SJCRH30 (cell line): ENCODE data around the gene TMEM11. TPM values are rescaled to one million over a fixed set of nuclear protein-coding genes. Genes with fewer than 3 reads are reported as not detected.
"Not testable (repeated sequence)": the region's sequence is repeated elsewhere in the genome, so short reads cannot be mapped to it uniquely, and the experiment has no call there.

Experiments
- DNase-seq, 2 experiments: peaks; one replicate each; pipeline ENCODE4 v3.0.0-alpha.2; 2015 to 2020
- H3K27ac ChIP-seq: fragments of 250-450 bp; sonication (Bioruptor Pico); 2 replicates; pipeline ENCODE4 v1.5.1; 2020; ENCODE audit warnings: mild to moderate bottlenecking, moderate library complexity
- H3K27me3 ChIP-seq: fragments of 250-450 bp; sonication (Bioruptor Pico); 2 replicates; pipeline ENCODE4 v1.5.1; 2020; ENCODE audit warnings: mild to moderate bottlenecking, moderate library complexity
- H3K36me3 ChIP-seq: fragments of 250-450 bp; sonication (Bioruptor Pico); 2 replicates; pipeline ENCODE4 v1.5.1; 2020; ENCODE audit warnings: mild to moderate bottlenecking, moderate library complexity
- H3K4me1 ChIP-seq: fragments of 250-450 bp; sonication (Bioruptor Pico); 2 replicates; pipeline ENCODE4 v1.5.1; 2020; ENCODE audit warnings: mild to moderate bottlenecking, moderate library complexity
- H3K4me3 ChIP-seq: fragments of 250-450 bp; sonication (Bioruptor Pico); 2 replicates; pipeline ENCODE4 v1.5.1; 2020; ENCODE audit warnings: mild to moderate bottlenecking, moderate library complexity
- H3K9me3 ChIP-seq: fragments of 250-450 bp; sonication (Bioruptor Pico); replicated peaks from 2 replicates; pipeline ENCODE4 v1.5.1; 2020; ENCODE audit warnings: mild to moderate bottlenecking, moderate library complexity
- total RNA-seq: library from RNA; depleted of rRNA; stranded (reverse); fragments of >200 nt; shearing (Covaris generic); gene quantifications from 2 replicates; pipeline ENCODE4 v1.2.3, GENCODE V29; 2014

The TMEM11 gene
- total RNA-seq, 1 experiment from 2014 or later, result 86.1 TPM

DNA sequence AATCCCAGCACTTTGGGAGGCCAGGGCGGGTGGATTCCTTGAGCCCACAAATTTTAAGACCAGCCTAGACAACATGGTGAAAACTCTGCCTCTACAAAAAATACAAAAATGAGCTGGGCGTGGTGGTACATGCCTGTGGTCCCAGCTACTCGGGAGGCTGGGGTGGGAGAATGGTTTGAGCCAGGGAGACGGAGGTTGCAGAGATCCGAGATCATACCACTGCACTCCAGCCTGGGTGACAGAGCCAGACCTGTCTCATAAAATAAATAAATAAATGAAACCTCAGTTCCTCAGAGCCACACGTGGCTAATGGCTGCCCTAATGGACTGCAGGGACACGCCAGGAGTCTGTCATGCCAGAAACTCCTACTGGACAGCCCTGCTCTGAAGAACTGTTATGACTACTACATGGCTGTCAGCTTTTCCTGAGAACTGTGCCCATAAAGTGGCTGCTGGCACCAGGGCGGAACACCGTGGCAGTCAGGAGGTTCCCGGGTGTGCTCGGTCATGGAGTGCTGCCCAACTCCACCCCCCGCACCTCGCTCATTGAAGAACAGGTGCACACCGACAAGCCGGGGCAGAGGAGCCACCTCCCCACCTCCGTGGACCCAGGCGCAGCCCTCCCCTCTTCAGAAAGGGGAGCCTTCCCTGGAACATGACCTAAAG lies 4.3 kb downstream of the TMEM11 start:
- Histone ChIP-seq H3K4me3 (no peak overlapping the region), H3K27me3 (no peaks in the 10 kb centered on the region), H3K4me1 (peaks cover 9% of the 10 kb centered on the region), H3K9me3 (no peaks in the 10 kb centered on the region), H3K36me3 (peaks cover 59% of the 10 kb centered on the region), H3K27ac (no peak overlapping the region)
- DNase-seq, result no peak

- Histone ChIP-seq H3K4me1 (peaks cover 9% of the 10 kb centered on the region), H3K27me3 (no peaks in the 10 kb centered on the region), H3K36me3 (peaks cover 59% of the 10 kb centered on the region), H3K4me3 (no peak overlapping the region), H3K27ac (no peak overlapping the region), H3K9me3 (no peaks in the 10 kb centered on the region)
- no peak for DNase-seq
Measured at GRCh38 chr17:21208352-21208751, 5.6 kb downstream of the TMEM11 start.

GRCh38 chr17:21204935-21205334 lies 9.0 kb downstream of the TMEM11 start:
- peaks cover 14% of the 10 kb centered on the region for H3K4me1 ChIP-seq
- H3K27ac ChIP-seq, result no peak overlapping the region
- DNase-seq, result no peak
- peaks cover 58% of the 10 kb centered on the region for H3K36me3 ChIP-seq
- H3K27me3 ChIP-seq, result no peaks in the 10 kb centered on the region
- H3K4me3 ChIP-seq, result no peak overlapping the region
- H3K9me3 ChIP-seq, result no peaks in the 10 kb centered on the region

DNA sequence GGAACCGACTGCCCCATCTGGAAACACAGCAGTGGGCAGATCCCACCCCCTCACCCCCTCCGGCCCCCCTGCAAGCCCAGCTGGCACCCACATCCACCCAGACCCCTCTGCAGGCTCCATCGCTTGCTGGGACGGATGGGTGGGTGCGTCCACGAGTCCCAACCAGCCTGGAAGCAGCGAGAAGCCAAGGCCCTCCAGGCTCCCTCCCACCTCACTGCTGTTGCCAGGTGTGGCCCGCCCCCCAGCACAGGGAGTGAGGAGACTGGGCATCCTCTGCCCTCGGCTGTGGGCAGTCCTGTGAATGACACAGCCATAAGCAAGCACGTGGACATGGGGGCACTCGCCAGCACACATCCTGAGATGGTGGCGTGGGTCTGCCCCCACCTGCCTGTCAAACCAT lies 11.4 kb downstream of the TMEM11 start:
- H3K27me3 ChIP-seq, result no peaks in the 10 kb centered on the region
- H3K9me3 ChIP-seq, result no peaks in the 10 kb centered on the region
- no peak for DNase-seq
- peaks cover 49% of the 10 kb centered on the region for H3K36me3 ChIP-seq
- H3K4me1 ChIP-seq, result peaks cover 26% of the 10 kb centered on the region
- H3K4me3 ChIP-seq, result no peak overlapping the region
- no peak overlapping the region for H3K27ac ChIP-seq

DNA sequence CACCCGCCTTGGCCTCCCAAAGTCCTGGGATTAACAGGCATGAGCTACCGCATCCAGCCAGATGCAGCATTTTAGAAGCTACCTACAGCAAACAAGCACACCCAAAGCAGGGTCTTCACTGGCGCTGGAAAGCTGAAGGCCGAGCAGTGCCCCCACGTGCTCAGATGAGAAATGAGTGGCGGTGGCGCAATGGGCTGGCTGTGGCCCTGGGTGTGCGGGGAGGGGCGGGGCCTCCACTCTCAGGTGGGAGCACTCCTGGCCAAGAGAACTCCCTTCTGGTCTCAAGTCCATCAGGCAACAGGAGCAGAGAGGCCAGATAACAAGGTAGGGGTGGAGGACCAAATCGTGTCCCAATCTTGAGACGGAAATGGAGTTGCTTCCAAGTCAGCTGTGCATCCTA lies 12.1 kb downstream of the TMEM11 start:
- DNase-seq, result no peak
- no peaks in the 10 kb centered on the region for H3K9me3 ChIP-seq

GRCh38 chr17:21201298-21201595 lies 12.7 kb downstream of the TMEM11 start:
- Histone ChIP-seq H3K27ac (no peak overlapping the region), H3K36me3 (peaks cover 47% of the 10 kb centered on the region), H3K4me3 (no peak overlapping the region), H3K4me1 (peaks cover 26% of the 10 kb centered on the region), H3K27me3 (no peaks in the 10 kb centered on the region), H3K9me3 (no peaks in the 10 kb centered on the region)
- DNase-seq, result no peak

More for the DNA sequence above, 12.1 kb downstream of the TMEM11 start:
- H3K4me3 ChIP-seq, result no peak overlapping the region
- peaks cover 26% of the 10 kb centered on the region for H3K4me1 ChIP-seq
- no peak overlapping the region for H3K27ac ChIP-seq
- no peaks in the 10 kb centered on the region for H3K27me3 ChIP-seq
- peaks cover 49% of the 10 kb centered on the region for H3K36me3 ChIP-seq

DNA sequence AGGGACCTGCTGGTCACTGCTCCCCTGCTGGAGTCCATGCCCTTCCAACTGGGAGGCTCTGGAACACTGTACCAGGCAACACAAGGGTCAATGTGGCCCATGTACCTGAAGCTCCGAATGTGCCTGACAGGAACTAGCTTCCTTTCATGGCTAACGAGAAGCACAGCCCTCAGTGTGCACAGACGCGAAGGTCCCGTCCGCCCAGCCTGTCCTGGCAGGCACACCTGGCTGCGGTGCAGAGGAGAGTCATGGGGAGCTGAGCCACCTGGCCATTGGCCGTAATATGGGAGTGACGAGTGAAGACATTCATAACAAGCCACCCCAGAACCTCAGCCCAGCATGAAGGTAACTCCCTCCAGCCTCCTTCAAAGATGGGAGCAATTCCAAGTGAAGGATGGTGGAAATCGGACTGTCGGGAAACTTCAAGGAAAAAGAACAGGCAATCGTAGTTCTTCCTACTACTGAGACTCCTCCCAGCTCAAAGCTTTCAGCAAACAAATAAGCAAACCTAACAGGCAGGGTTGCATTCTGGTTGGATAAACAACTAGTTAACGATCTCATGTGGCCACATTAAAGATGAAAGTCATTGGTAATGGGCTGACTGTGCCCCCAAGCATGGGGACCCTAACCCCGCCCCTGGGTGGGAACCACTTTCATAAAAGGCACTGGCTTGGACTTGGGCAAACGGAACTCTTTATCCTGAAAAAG lies 13.2 kb downstream of the TMEM11 start:
- Histone ChIP-seq H3K27ac (no peak overlapping the region), H3K9me3 (no peaks in the 10 kb centered on the region), H3K36me3 (peaks cover 42% of the 10 kb centered on the region), H3K4me1 (peaks cover 28% of the 10 kb centered on the region), H3K27me3 (no peaks in the 10 kb centered on the region), H3K4me3 (no peak overlapping the region)
- no peak for DNase-seq

- H3K27ac ChIP-seq, result no peak overlapping the region
- DNase-seq, result peak; percentile 57 to 62
- peaks cover 40% of the 10 kb centered on the region for H3K36me3 ChIP-seq
- no peaks in the 10 kb centered on the region for H3K27me3 ChIP-seq
- H3K9me3 ChIP-seq, result no peaks in the 10 kb centered on the region
- no peak overlapping the region for H3K4me3 ChIP-seq
- H3K4me1 ChIP-seq, result peaks cover 37% of the 10 kb centered on the region
Measured at GRCh38 chr17:21199856-21200255, 14.1 kb downstream of the TMEM11 start.

DNA sequence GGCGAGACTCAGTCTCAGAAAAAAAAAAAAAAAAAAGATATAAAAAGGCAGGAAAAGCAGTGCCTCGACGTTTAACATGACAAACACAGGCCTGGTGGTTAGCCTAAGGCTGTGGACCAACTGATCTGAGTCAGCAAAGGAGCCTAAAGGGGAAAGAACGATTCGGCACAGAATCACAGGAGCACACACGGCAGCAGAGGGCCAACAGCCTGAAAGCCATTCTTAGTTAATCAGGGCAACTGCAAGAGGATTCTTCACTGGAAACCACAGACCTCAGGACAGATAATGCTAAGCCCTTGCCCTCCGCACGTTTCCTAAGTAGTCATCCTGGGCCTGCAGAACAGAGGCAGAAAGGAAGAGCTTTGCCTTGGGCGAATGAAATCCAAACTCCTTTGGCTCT lies 14.7 kb downstream of the TMEM11 start:
- no peaks in the 10 kb centered on the region for H3K27me3 ChIP-seq
- H3K4me1 ChIP-seq, result peaks cover 41% of the 10 kb centered on the region
- DNase-seq, result peak; percentile 75 to 88
- no peak overlapping the region for H3K27ac ChIP-seq
- peaks cover 40% of the 10 kb centered on the region for H3K36me3 ChIP-seq
- no peaks in the 10 kb centered on the region for H3K9me3 ChIP-seq
- H3K4me3 ChIP-seq, result no peak overlapping the region

- H3K27me3 ChIP-seq, result no peaks in the 10 kb centered on the region
- peaks cover 40% of the 10 kb centered on the region for H3K36me3 ChIP-seq
- no peaks in the 10 kb centered on the region for H3K9me3 ChIP-seq
- no peak overlapping the region for H3K4me3 ChIP-seq
- DNase-seq, result no peak
- no peak overlapping the region for H3K27ac ChIP-seq
- H3K4me1 ChIP-seq, result peaks cover 50% of the 10 kb centered on the region
Measured at GRCh38 chr17:21198411-21198810, 15.6 kb downstream of the TMEM11 start.

GRCh38 chr17:21196126-21196525 lies 17.8 kb downstream of the TMEM11 start:
- H3K36me3 ChIP-seq, result peaks cover 26% of the 10 kb centered on the region
- H3K9me3 ChIP-seq, result no peaks in the 10 kb centered on the region
- H3K27me3 ChIP-seq, result no peaks in the 10 kb centered on the region
- no peak overlapping the region for H3K4me3 ChIP-seq
- peaks cover 70% of the 10 kb centered on the region for H3K4me1 ChIP-seq
- no peak for DNase-seq
- H3K27ac ChIP-seq, result no peak overlapping the region

DNA sequence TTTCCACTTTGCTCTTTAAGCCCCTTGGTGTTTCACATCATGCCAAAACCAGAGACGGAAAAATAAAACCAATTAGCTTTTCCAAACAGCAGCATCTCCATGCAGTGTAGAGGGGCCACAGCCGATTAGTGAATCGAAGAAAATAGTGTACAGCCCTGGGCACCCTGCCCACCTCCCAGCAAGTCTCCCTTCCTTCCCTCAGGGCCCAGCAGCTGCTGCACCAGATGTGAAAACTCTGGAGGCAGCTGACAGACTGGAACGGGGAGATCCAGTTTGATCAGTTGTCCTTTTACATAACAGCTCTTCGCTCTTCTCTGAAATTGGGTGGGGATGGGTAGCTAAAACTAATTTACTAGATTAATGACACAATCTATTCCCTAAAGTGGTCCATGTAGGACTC lies 19.3 kb downstream of the TMEM11 start:
- Histone ChIP-seq H3K9me3 (no peaks in the 10 kb centered on the region), H3K27ac (peak overlapping the region; percentile 73), H3K27me3 (no peaks in the 10 kb centered on the region), H3K36me3 (peaks cover 26% of the 10 kb centered on the region), H3K4me1 (peaks cover 64% of the 10 kb centered on the region), H3K4me3 (peak overlapping the region; percentile 13)
- DNase-seq, result peak; percentile 100

DNA sequence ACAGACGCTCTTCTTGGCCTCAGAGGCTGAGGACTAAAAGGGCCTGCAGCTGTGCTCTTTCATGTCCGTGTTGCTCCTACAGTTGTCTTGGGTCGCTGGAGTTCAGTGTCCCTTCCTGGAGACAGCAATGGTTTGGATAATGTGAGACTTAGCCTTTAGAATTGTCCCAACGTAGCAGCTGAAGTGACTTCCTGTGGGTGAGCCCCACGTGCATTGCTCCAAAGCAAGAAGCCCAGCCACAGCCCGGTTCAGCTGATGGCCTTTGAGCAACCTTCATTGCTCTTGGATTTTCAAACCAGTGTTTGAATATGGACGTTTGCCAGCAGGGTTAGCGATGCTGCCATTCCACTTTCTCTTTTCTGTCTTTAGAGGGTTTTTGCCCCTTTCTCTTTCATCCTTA lies 19.7 kb downstream of the TMEM11 start:
- Histone ChIP-seq H3K4me3 (peak overlapping the region; percentile 13), H3K27me3 (no peaks in the 10 kb centered on the region), H3K36me3 (peaks cover 26% of the 10 kb centered on the region), H3K27ac (peak overlapping the region; percentile 73), H3K4me1 (peaks cover 60% of the 10 kb centered on the region), H3K9me3 (no peaks in the 10 kb centered on the region)
- peak; percentile 90 to 97 for DNase-seq

GRCh38 chr17:21193031-21193430 lies 20.9 kb downstream of the TMEM11 start:
- no peak overlapping the region for H3K4me3 ChIP-seq
- no peaks in the 10 kb centered on the region for H3K9me3 ChIP-seq
- H3K27ac ChIP-seq, result 0 out of 2 replicates have a peak overlapping the region, but pooled peaks have one; percentile 1
- peak; percentile 57 to 69 for DNase-seq
- H3K36me3 ChIP-seq, result peaks cover 16% of the 10 kb centered on the region
- H3K27me3 ChIP-seq, result no peaks in the 10 kb centered on the region
- H3K4me1 ChIP-seq, result peaks cover 56% of the 10 kb centered on the region

DNA sequence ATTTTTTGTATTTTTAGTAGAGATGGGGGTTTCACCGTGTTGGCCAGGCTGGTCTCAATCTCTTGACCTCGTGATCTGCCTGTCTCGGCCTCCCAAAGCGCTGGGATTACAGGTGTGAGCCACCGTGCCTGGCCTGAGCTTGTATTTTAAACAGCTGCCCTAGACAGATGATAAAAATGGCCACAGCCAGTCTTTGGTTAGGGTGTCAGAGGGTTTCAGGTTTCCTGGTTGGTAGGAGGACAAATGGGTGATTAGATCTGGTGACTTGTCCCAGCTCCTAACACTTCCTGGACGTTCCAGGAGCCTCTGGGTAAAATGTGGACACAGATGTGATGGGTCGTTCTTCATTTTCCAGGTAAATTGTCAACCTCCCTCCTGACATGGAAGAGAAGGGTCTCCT lies 21.5 kb downstream of the TMEM11 start:
- peak in 1 of 2 experiments; percentile 78 for DNase-seq
- H3K9me3 ChIP-seq, H3K4me3 ChIP-seq, H3K36me3 ChIP-seq, H3K27me3 ChIP-seq: not testable (repeated sequence)
- peaks cover 54% of the 10 kb centered on the region for H3K4me1 ChIP-seq
- H3K27ac ChIP-seq, result 0 out of 2 replicates have a peak overlapping the region, but pooled peaks have one; percentile 1

DNA sequence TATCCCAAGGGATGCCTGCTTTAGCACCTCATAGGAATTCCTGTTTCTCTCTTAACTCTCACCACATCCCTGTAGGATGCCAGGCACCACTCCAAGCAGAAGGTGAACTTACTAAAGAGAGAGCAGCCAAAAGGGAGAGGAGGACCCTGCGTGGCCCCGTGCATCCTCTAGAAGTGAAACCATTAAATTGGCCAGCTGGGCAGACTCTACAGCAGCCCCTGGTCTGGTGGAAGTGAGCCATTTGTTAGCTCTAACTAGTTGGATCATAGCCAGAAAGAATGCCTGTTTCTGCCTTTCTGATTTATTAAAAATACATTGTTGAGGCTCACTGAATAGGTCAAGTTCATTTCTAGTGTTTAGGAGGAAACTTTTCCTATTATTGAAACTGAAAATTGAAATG lies 22.3 kb downstream of the TMEM11 start:
- peaks cover 3% of the 10 kb centered on the region for H3K36me3 ChIP-seq
- H3K27ac ChIP-seq, result no peak overlapping the region
- no peaks in the 10 kb centered on the region for H3K27me3 ChIP-seq
- no peak for DNase-seq
- peaks cover 54% of the 10 kb centered on the region for H3K4me1 ChIP-seq
- H3K4me3 ChIP-seq, result no peak overlapping the region
- H3K9me3 ChIP-seq, result no peaks in the 10 kb centered on the region
